ENCODE measurements around the gene C22orf31. TPM values are rescaled to one million over a fixed set of nuclear protein-coding genes. Genes with fewer than 3 reads are reported as not detected.
"Not testable (repeated sequence)": the region's sequence is repeated elsewhere in the genome, so short reads cannot be mapped to it uniquely, and the experiment has no call there.

Gene C22orf31
- total RNA-seq, 1 donor from 2014 or later: not detected

DNA sequence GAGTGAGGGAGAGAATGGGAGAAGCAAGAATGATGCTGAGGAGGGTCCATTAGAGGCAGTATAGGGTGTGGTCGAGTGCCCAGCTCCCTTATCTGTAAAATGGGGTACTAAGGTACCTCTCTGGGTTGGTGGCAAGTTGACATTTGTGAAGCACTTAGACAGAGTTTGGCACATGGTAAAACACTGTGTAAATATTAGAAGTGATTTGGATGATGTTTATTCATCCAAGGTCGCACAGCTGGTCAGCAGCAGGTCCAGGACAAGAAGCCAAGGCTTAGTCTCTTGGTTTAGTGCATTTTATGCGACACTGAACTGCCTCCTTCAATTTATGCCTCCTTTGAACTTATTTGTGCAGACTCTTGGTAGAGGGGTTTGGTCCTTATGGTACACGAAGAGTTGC, 30.6 kb upstream of the C22orf31 start:
- intact Hi-C loops (cut with micrococcal nuclease): no loop called here
- Mint-ChIP-seq H3K4me3 (no peak overlapping the region), H3K27me3 (ENCODE audit: insufficient read depth) (peaks cover 15% of the 10 kb centered on the region), H3K36me3 (ENCODE audit: low read depth) (no peaks in the 10 kb centered on the region), H3K4me1 (ENCODE audit: low read depth) (no peaks in the 10 kb centered on the region), H3K9me3 (no peaks in the 10 kb centered on the region), H3K27ac (no peak overlapping the region)
- DNase-seq (ENCODE audit: low spot score): no peak

- intact Hi-C loops (cut with micrococcal nuclease): no loop called here
- Mint-ChIP-seq H3K36me3 (ENCODE audit: low read depth) (no peaks in the 10 kb centered on the region), H3K4me1 (ENCODE audit: low read depth) (no peaks in the 10 kb centered on the region), H3K4me3 (no peak overlapping the region), H3K9me3 (no peaks in the 10 kb centered on the region), H3K27me3 (ENCODE audit: insufficient read depth) (peaks cover 12% of the 10 kb centered on the region), H3K27ac (no peak overlapping the region)
- DNase-seq (ENCODE audit: low spot score): no peak
Observed at GRCh38 chr22:29090039-29090438, 28.4 kb upstream of the C22orf31 start.

DNA sequence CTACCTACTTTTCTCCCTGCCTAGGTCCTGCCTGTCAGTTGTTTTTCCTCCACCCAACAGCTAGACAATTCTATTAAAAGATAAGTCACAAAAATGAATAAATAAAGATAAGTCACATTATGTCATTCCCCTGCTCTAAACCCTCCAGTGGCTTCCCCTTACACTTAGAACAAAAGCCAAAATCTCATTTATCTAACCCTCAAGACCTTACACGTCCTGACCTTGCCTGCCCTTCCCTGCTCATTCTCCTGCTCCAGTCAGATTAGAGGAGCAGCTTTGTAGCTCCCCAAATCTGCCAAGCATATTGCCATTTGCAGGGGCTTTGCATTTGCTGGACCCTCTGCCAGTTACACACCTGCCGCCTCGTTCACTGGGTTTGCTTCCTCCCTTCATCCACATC, 27.9 kb upstream of the C22orf31 start:
- H3K4me3 Mint-ChIP-seq: no peak overlapping the region
- H3K36me3 Mint-ChIP-seq (ENCODE audit: low read depth): no peaks in the 10 kb centered on the region
- no peaks in the 10 kb centered on the region for H3K4me1 Mint-ChIP-seq (ENCODE audit: low read depth)
- no peak overlapping the region for H3K27ac Mint-ChIP-seq
- no peak for DNase-seq (ENCODE audit: low spot score)
- H3K27me3 Mint-ChIP-seq (ENCODE audit: insufficient read depth): peaks cover 10% of the 10 kb centered on the region
- no peaks in the 10 kb centered on the region for H3K9me3 Mint-ChIP-seq
- intact Hi-C loops (cut with micrococcal nuclease): no loop called here

DNA sequence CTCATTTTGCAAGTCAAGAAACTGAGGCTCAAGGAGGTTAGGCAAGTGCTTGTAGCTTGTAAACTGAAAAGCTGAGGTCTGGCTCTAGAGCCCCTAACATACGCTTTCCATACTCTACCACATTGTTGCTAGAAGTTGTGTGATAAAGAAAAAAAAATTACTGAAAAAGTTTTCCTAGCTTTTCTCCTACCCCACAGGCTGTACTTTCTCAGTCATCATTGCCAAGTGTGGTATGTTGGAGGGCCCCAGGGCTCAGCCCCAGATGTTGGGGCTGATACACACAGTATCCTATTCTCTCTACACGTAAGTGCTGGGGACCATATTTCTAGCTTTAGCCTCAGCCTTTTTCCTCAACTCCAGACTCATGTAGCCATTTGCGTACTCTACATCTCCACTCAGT, 27.2 kb upstream of the C22orf31 start:
- Mint-ChIP-seq H3K4me1 (ENCODE audit: low read depth) (no peaks in the 10 kb centered on the region), H3K27me3 (ENCODE audit: insufficient read depth) (peaks cover 10% of the 10 kb centered on the region), H3K9me3 (no peaks in the 10 kb centered on the region), H3K27ac (no peak overlapping the region), H3K36me3 (ENCODE audit: low read depth) (no peaks in the 10 kb centered on the region), H3K4me3 (no peak overlapping the region)
- intact Hi-C loops (cut with micrococcal nuclease): no loop called here
- no peak for DNase-seq (ENCODE audit: low spot score)

- Mint-ChIP-seq H3K36me3 (ENCODE audit: low read depth) (no peaks in the 10 kb centered on the region), H3K27ac (no peak overlapping the region), H3K4me3 (no peak overlapping the region), H3K9me3 (no peaks in the 10 kb centered on the region), H3K27me3 (ENCODE audit: insufficient read depth) (peaks cover 8% of the 10 kb centered on the region), H3K4me1 (ENCODE audit: low read depth) (no peaks in the 10 kb centered on the region)
- no peak for DNase-seq (ENCODE audit: low spot score)
- intact Hi-C loops (cut with micrococcal nuclease): no loop called here
Observed at GRCh38 chr22:29087012-29087411, 25.4 kb upstream of the C22orf31 start.

DNA sequence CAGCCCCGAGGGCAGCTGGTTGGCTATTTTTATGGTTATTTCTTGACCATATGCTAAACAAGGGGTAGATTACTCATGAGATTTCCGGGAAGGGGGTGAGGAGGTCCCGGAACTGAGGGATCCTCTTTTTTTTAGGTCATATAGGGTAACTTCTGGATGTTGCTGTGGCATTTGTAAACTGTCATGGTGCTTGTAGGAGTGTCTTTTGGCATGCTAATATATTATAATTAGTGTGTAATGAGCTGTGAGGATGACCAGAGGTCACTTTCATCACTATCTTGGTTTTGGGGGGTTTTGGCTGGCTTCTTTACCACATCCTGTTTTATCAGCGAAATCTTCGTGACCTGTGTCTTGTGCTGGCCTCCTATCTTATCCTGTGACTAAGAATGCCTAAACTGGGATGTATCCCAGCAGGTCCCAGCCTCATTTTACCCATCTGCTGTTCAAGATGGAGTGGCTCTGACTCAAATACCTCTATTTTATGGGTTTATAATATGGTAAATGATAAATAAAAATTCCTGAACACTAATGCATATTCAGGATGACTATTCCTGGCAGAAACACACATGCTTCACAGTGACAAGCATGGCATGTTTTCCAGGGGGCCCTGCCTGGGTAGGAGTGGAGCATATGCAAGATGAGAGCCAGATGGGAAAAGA, 22.4 kb upstream of the C22orf31 start:
- DNase-seq (ENCODE audit: low spot score): no peak
- intact Hi-C loops (cut with micrococcal nuclease): no loop called here
- H3K9me3 Mint-ChIP-seq: no peaks in the 10 kb centered on the region
- H3K27me3 Mint-ChIP-seq (ENCODE audit: insufficient read depth): peaks cover 20% of the 10 kb centered on the region
- no peaks in the 10 kb centered on the region for H3K36me3 Mint-ChIP-seq (ENCODE audit: low read depth)
- H3K4me1 Mint-ChIP-seq (ENCODE audit: low read depth): no peaks in the 10 kb centered on the region
- H3K27ac Mint-ChIP-seq: no peak overlapping the region
- H3K4me3 Mint-ChIP-seq: no peak overlapping the region

- H3K4me1 Mint-ChIP-seq (ENCODE audit: low read depth); intact Hi-C loops (cut with micrococcal nuclease); H3K9me3 Mint-ChIP-seq; H3K4me3 Mint-ChIP-seq; DNase-seq (ENCODE audit: low spot score); H3K27ac Mint-ChIP-seq; H3K36me3 Mint-ChIP-seq (ENCODE audit: low read depth): not testable (repeated sequence)
- peaks cover 24% of the 10 kb centered on the region for H3K27me3 Mint-ChIP-seq (ENCODE audit: insufficient read depth)
Observed at GRCh38 chr22:29083576-29083932, 21.9 kb upstream of the C22orf31 start.

GRCh38 chr22:29082826-29083545, 21.4 kb upstream of the C22orf31 start:
- Mint-ChIP-seq H3K27me3 (ENCODE audit: insufficient read depth) (peaks cover 26% of the 10 kb centered on the region), H3K36me3 (ENCODE audit: low read depth) (no peaks in the 10 kb centered on the region), H3K27ac (no peak overlapping the region), H3K4me3 (no peak overlapping the region), H3K4me1 (ENCODE audit: low read depth) (no peaks in the 10 kb centered on the region), H3K9me3 (no peaks in the 10 kb centered on the region)
- intact Hi-C loops (cut with micrococcal nuclease): no loop called here
- no peak for DNase-seq (ENCODE audit: low spot score)

DNA sequence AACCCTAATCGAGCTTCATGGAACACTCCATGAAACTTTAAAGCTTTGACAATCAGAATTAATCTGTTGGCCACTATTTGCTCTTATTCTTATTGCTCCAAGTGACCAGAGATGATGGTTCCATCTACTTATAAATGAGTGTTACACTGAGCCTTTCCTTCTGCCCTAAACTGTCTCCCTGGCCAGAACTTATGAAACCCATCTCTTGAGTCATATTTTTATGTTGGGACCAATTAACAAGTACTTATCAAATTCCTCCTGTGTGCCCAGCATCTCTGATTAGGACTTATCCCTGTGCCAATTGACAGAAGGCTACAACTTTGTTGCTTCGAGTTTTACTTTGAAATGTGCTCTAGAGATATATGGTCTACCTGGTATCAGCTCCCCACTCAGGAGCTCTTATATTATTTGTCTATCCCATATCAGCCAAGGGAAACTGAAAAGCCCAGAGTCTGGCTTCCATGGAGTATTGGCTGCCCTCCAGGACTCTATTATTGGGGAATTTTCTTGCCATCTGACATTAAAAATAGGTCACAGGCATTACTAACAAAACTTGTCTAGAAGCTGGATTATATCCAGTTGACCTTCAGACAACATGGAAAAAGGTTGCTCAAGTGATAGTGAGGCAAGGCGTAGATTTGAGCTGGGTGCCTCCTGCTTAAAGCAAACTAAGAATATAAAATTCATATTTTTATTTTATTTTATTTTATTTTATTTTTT, 20.0 kb upstream of the C22orf31 start:
- no peak for DNase-seq (ENCODE audit: low spot score)
- Mint-ChIP-seq H3K4me1 (ENCODE audit: low read depth) (no peaks in the 10 kb centered on the region), H3K27ac (no peak overlapping the region), H3K9me3 (no peaks in the 10 kb centered on the region), H3K36me3 (ENCODE audit: low read depth) (no peaks in the 10 kb centered on the region), H3K4me3 (no peak overlapping the region), H3K27me3 (ENCODE audit: insufficient read depth) (peaks cover 35% of the 10 kb centered on the region)
- intact Hi-C loops (cut with micrococcal nuclease): no loop called here

DNA sequence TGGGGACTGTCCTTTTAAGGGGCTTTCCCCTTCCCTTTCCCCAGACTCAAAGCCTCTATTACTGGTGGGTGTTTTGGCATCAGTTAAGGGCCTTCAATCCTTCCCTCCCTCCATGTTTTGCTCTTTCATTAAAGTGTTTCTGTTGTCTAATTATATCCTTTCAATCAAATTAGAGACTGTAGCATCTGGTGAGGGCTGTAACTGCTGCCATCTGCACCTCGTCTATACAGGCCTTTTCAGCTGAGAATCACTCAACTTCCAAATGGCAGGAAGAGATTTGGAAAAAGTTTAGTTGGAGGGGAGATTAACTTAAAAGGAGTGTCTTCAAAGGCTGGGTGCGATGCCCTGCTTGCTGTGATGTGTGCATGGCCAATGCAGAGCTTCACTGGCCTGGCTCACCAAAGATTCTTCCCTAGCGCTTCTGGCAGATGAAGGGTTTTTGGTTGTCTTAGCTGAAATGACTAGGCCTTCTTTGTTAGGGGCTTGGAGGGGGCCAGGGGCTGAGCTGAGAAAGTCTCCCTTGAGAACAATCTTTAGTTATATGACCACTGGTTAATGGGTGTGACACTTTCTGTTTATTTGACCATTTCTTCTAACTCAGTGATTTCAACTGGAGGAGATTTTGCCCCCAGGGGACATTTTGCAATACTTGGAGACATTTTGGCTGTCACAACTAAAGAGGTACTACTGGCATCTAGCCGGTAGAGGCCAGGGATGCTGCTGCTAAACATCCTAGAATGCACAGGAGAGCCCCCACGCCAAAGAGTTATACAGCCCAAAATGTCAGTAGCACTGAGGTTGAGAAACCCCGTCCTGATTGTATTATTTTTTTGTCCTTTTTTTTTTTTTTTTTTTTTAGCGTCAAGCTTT, 18.7 kb upstream of the C22orf31 start:
- Mint-ChIP-seq H3K36me3 (ENCODE audit: low read depth) (no peaks in the 10 kb centered on the region), H3K9me3 (no peaks in the 10 kb centered on the region), H3K27ac (no peak overlapping the region), H3K4me3 (no peak overlapping the region), H3K4me1 (ENCODE audit: low read depth) (no peaks in the 10 kb centered on the region), H3K27me3 (ENCODE audit: insufficient read depth) (peaks cover 46% of the 10 kb centered on the region)
- intact Hi-C loops (cut with micrococcal nuclease): no loop called here
- no peak for DNase-seq (ENCODE audit: low spot score)

DNA sequence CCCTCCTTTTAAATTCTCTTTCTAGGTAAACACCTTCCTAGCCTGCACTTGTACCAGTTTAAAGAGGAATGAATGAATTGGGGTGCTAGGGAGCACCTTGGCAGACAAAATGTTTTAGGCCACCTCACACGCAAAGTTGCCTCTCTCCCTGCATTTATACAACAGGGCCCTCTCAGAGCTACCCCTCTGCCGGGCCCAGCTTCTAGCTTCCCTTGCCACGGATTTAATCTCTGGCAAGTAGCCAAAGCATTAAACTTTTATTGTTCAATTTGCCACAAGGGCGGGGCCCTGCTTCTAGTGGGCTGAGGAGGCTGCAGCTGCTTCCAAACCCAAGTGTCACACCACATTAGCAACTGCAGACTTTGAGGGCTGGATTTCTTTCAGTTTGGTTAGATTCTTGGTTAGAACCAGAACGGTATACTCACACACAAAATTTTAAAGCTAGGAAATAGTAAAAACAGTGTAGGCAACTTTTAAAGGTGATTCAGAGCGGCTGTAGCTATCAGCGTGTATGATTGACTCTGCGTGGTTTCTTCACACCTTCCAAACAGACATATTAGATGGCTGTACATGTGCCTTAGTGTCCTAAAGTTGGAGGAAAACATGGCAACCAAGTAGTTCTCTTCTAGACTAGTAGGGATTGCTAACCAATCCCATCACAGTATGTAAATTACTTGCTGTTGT, 17.7 kb upstream of the C22orf31 start:
- Mint-ChIP-seq H3K4me3 (no peak overlapping the region), H3K27me3 (ENCODE audit: insufficient read depth) (peaks cover 53% of the 10 kb centered on the region), H3K36me3 (ENCODE audit: low read depth) (no peaks in the 10 kb centered on the region), H3K4me1 (ENCODE audit: low read depth) (no peaks in the 10 kb centered on the region), H3K27ac (no peak overlapping the region), H3K9me3 (no peaks in the 10 kb centered on the region)
- intact Hi-C loops (cut with micrococcal nuclease): no loop called here
- no peak for DNase-seq (ENCODE audit: low spot score)

GRCh38 chr22:29078869-29079207, 17.2 kb upstream of the C22orf31 start:
- Mint-ChIP-seq H3K36me3 (ENCODE audit: low read depth) (no peaks in the 10 kb centered on the region), H3K27ac (no peak overlapping the region), H3K27me3 (ENCODE audit: insufficient read depth) (peaks cover 57% of the 10 kb centered on the region), H3K4me1 (ENCODE audit: low read depth) (no peaks in the 10 kb centered on the region), H3K4me3 (no peak overlapping the region), H3K9me3 (no peaks in the 10 kb centered on the region)
- intact Hi-C loops (cut with micrococcal nuclease): no loop called here
- no peak for DNase-seq (ENCODE audit: low spot score)
